ENCODE data around the gene NT5DC1.

NT5DC1 gene

DNA sequence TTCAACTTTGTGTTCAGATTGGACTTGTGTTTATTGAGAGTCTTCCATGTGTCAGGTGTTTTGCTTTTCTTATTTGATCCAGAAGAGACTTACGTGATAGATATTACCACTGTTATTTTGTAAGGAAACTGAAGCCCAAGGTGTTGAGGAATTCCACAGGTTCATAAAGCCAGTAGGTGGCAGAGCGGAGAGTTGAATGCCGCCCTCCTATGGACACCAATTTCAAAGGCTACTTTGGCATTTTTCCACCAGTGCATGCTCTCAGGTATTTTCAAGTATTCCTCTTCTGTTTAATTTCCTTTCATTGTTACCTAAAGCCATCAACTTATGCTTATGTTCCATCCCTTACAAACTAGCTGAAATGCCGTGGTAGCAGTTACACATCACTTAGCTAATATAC, 39.3 kb downstream of the NT5DC1 start:
- DNase-seq (no peak), ATAC-seq (no peak)

DNA sequence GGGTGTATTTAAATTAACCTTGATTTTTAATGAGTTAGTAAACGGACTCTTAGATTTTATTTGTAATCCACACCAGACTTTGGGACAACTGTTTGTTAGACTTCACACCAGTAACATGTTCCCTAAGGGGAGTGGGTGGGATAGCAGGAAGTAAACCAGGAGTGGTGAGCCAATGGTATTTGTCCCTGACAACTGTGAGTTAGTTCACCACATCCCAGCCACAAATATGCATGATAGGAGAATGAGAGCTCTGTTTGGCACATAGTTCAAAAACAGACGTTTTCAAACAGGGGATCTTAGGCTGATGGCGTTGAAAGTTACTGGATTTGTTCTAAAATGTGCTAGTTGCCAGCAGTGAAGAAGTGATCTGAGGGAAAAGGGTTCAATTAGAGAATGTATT, 44.0 kb downstream of the NT5DC1 start:
- no peak for ATAC-seq
- DNase-seq = no peak

GRCh38 chr6:116145803-116146675, 45.4 kb downstream of the NT5DC1 start:
- DNase-seq (no peak), ATAC-seq (no peak)

DNA sequence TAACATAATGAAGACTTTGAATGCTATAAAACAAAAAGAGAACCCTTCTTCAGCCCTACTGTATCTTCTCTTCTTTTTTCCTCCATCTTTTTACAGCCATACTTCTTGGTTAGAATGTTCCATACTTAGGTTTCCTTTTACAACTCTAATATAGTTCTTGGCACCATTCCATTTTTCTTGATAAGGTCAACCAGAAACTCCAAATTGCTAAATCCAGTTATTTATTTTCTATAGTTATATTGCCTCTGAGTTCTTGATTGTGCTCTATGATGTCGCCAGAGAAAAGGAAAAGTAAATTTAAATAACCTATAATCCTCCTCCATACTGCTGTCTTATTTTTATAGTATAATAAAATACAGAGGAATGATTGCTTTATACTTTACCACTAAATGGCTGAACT, 52.0 kb downstream of the NT5DC1 start:
- ATAC-seq (no peak), DNase-seq (no peak)

GRCh38 chr6:116154887-116155286, 54.2 kb downstream of the NT5DC1 start:
- DNase-seq (no peak), ATAC-seq (no peak)

DNA sequence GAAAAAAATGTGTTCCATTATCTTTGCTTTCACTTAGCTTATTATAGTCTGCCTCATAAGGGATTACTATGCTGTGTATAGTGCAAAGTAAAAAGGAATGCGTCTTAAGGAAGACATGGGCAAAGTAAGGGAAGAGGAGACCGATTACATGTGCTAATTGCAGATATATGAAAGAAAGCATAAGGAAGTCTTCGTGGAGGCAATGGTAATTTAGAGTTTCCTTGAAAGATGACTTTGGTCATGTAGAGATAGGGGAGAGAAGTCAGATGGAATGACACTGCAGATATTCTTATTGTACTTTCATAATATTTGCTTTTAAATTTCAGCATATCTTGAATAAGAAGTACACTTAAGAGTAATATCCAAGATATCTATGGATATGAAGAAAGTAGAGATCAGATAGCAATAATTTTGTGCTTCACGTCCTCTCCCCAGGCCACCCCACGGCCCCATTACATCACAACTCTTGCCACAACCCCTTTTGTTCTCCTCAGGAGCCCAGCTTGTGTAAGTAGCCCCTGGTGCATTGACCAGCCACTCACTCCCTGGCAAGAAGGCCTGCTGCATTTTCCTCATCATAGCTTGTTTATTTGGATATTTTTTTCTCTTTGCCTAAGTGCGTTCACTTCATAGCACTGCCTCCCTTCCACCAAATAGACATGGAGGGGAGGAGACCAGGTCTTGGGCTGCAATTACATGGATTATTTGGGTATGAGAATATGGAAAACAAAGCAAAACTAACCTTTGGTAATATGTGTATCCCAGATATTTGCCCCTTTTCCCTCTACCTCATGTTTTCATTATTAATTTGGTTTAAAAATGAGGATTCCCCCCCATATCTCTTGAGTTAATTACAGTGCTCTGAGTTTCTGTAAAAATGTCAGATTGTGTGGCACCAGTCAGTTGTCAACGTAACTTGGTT, 56.0 kb downstream of the NT5DC1 start:
- DNase-seq (no peak), ATAC-seq (no peak)

DNA sequence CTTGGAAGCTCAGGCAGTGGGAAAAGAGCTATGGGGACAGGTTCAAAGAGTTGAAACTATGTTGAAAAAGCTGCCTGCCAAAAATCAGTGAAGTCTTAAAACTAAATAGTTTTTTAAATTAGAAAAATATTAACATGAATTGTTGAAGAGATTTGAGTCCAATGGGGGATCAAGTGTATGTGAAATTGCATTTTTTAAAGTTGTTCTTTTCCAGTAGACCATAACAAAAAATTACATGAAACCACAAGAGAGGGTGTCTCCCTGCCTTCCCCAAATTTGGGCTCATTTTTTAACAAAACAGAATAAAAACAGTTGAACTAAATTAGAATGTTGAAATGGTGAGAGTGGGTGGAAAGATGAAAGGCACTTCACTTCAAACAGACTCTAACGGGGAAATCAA, 56.7 kb downstream of the NT5DC1 start:
- no peak for DNase-seq
- ATAC-seq = no peak

GRCh38 chr6:116158641-116159040, 58.0 kb downstream of the NT5DC1 start:
- DNase-seq (no peak), ATAC-seq (no peak)

- ATAC-seq = no peak
- DNase-seq = no peak
Observed at GRCh38 chr6:116159782-116160524, 59.3 kb downstream of the NT5DC1 start.

GRCh38 chr6:116165596-116165995, 64.9 kb downstream of the NT5DC1 start:
- DNase-seq = no peak
- no peak for ATAC-seq

GRCh38 chr6:116166369-116166768, 65.7 kb downstream of the NT5DC1 start:
- ATAC-seq = no peak
- no peak for DNase-seq

DNA sequence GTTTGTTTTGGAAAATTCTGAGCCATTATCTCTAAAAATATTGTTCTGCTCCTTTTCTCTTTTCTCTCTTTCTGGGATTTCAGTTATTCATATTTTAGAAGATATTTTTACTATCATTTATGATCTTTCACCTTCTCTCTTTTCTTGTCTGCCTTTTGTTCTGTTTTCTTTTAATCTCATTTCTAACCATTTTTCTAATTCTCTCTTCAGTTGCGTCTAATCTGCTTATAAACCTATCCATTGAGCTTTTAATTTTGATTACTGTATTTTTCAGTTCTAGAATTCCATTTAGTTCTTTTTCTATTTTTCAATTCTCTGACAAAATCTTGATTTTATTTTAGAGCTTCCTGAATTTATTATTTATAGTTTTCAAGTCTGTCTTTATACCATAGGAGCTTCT, 67.5 kb downstream of the NT5DC1 start:
- no peak for DNase-seq
- no peak for ATAC-seq

GRCh38 chr6:116169880-116170279, 69.2 kb downstream of the NT5DC1 start:
- DNase-seq = no peak

DNA sequence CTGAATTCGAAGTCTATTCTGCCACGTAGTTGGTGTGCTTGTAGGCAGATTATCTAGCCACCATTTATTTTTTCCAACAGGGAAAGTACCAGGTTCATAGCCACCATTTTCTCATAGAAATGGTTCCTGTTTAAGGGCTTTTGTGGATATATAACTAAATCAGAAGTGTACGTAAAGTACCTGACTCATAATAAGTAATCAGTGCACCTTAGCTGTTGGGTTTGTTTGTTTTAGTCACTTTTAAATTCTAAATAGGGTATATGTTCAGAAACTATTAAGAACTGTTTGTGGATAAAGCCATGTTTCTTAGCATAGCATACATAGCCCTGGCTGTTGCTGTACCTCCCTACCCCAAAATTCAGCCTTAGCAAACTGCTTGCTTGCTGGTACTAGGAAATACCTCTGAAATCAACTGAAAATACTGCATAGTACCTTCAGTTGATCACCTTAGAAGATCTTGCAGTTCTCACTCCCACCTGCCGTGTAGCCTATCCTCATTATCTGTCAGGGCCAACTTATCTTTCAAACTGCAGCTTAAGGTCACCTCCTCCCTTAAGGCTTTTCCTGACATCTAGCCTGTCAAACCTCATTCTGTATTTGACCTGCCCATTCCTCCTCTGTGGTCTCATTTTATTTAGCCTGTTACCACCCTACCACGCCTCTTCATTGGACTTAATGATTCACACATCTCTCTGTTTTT, 69.9 kb downstream of the NT5DC1 start:
- DNase-seq = no peak
- ATAC-seq = no peak

More at GRCh38 chr6:116169880-116170279, 69.2 kb downstream of the NT5DC1 start:
- no peak for ATAC-seq

- ATAC-seq (no peak), DNase-seq (no peak)
Observed at GRCh38 chr6:116173928-116174327, 73.3 kb downstream of the NT5DC1 start.

- ATAC-seq = no peak
Observed at GRCh38 chr6:116175344-116175743, 74.7 kb downstream of the NT5DC1 start.

DNA sequence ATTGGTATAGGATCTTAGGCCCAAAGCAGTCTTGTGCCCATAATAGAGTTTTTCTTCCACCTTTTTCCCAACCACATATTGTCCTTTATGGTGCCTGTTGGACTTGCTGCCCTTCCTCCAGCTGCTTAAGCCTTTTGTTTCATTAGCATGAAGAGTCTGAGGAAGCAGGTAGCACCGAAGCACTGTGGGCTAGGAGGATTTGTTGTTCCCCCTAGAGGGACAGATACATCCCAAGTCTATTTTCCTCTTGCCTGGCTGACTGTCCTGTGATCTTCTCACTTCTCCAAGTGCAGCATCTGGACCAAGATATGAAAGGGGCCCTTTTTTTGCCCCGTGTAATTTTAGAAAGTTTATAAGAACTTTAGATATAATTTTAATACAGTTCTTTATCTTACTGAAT, 75.9 kb downstream of the NT5DC1 start:
- DNase-seq = no peak
- no peak for ATAC-seq

More at GRCh38 chr6:116175344-116175743, 74.7 kb downstream of the NT5DC1 start:
- no peak for DNase-seq

- DNase-seq (no peak), ATAC-seq (no peak)
Observed at GRCh38 chr6:116180375-116180774, 79.7 kb downstream of the NT5DC1 start.

- DNase-seq = no peak
- no peak for ATAC-seq
Observed at GRCh38 chr6:116189472-116189871, 88.8 kb downstream of the NT5DC1 start.

DNA sequence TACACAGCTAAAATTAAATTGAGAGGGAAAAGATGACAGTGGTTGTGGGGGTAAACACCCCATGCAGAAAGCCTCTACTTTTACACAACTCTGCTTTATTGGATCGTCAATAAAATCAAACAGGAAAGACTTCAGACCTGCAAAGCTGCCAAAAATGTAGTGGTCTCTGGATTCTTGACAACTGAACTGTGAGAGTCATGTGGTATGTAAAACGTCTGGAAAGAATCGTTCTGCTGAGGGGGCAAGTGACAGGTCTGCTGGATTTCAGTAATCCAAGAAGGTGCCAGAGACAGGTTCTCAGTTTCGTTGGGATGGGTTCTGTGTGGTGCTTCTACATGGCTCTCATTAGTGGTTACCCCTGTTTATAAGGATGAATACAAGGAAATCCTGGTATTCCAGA, 89.9 kb downstream of the NT5DC1 start:
- no peak for ATAC-seq
- no peak for DNase-seq

- DNase-seq (no peak), ATAC-seq (no peak)
Observed at GRCh38 chr6:116191881-116192280, 91.2 kb downstream of the NT5DC1 start.

GRCh38 chr6:116192786-116193185, 92.1 kb downstream of the NT5DC1 start:
- DNase-seq (no peak), ATAC-seq (no peak)
